ENCODE data around the gene USH2A.

Gene USH2A

GRCh38 chr1:215894617-215895016 is 528.6 kb downstream of the USH2A start:
- no peak for TF ChIP-seq MAX (IDR thresholded peaks at IDR 0.05)
- no peak for TF ChIP-seq ZBTB7A (IDR thresholded peaks at IDR 0.05; ENCODE audit: low read depth)
- no peak for TF ChIP-seq NFIC (IDR thresholded peaks at IDR 0.05)
- TF ChIP-seq TAF1 (IDR thresholded peaks at IDR 0.05; ENCODE audit: low read depth): no peak
- TF ChIP-seq CREB1 (IDR thresholded peaks at IDR 0.05; ENCODE audit: low read depth): no peak
- no peak for TF ChIP-seq EP300 (IDR thresholded peaks at IDR 0.05; ENCODE audit: borderline replicate concordance)
- TF ChIP-seq FOXM1 (IDR thresholded peaks at IDR 0.05; ENCODE audit: borderline replicate concordance, low read depth): no peak
- TF ChIP-seq REST (IDR thresholded peaks at IDR 0.05; ENCODE audit: low read depth): no peak
- no peak for TF ChIP-seq RAD21 (IDR thresholded peaks at IDR 0.05; ENCODE audit: low read depth)
- TF ChIP-seq YY1 (IDR thresholded peaks at IDR 0.05; ENCODE audit: low read depth): no peak
- no peak for TF ChIP-seq CEBPB (IDR thresholded peaks at IDR 0.05)

- TF ChIP-seq EP300 (IDR thresholded peaks at IDR 0.05; ENCODE audit: borderline replicate concordance) (no peak), TAF1 (IDR thresholded peaks at IDR 0.05; ENCODE audit: low read depth) (no peak), TEAD4 (IDR thresholded peaks at IDR 0.05) (no peak), USF1 (IDR thresholded peaks at IDR 0.05) (no peak), NFIC (IDR thresholded peaks at IDR 0.05) (no peak), CREB1 (IDR thresholded peaks at IDR 0.05; ENCODE audit: low read depth) (no peak), MAX (IDR thresholded peaks at IDR 0.05) (no peak), EGR1 (IDR thresholded peaks at IDR 0.05) (no peak), REST (IDR thresholded peaks at IDR 0.05; ENCODE audit: low read depth) (no peak), ZBTB7A (IDR thresholded peaks at IDR 0.05; ENCODE audit: low read depth) (no peak), RAD21 (IDR thresholded peaks at IDR 0.05; ENCODE audit: low read depth) (no peak), FOXM1 (IDR thresholded peaks at IDR 0.05; ENCODE audit: borderline replicate concordance, low read depth) (no peak), CEBPB (IDR thresholded peaks at IDR 0.05) (no peak), TCF12 (IDR thresholded peaks at IDR 0.05; ENCODE audit: low read depth) (no peak), YY1 (IDR thresholded peaks at IDR 0.05; ENCODE audit: low read depth) (no peak)
Measured at GRCh38 chr1:215891266-215892057, 531.8 kb downstream of the USH2A start.

- TF ChIP-seq EP300 (IDR thresholded peaks at IDR 0.05; ENCODE audit: borderline replicate concordance) (no peak), RAD21 (IDR thresholded peaks at IDR 0.05; ENCODE audit: low read depth) (no peak), TCF12 (IDR thresholded peaks at IDR 0.05; ENCODE audit: low read depth) (no peak), USF1 (IDR thresholded peaks at IDR 0.05) (no peak)
Measured at GRCh38 chr1:215890438-215890837, 532.8 kb downstream of the USH2A start.

GRCh38 chr1:215889871-215890270 is 533.4 kb downstream of the USH2A start:
- TF ChIP-seq YY1 (IDR thresholded peaks at IDR 0.05; ENCODE audit: low read depth): no peak
- no peak for TF ChIP-seq TCF12 (IDR thresholded peaks at IDR 0.05; ENCODE audit: low read depth)
- no peak for TF ChIP-seq NFIC (IDR thresholded peaks at IDR 0.05)
- TF ChIP-seq EGR1 (IDR thresholded peaks at IDR 0.05): no peak
- no peak for TF ChIP-seq CEBPB (IDR thresholded peaks at IDR 0.05)
- no peak for TF ChIP-seq REST (IDR thresholded peaks at IDR 0.05; ENCODE audit: low read depth)
- TF ChIP-seq USF1 (IDR thresholded peaks at IDR 0.05): no peak
- TF ChIP-seq MAX (IDR thresholded peaks at IDR 0.05): no peak
- TF ChIP-seq TAF1 (IDR thresholded peaks at IDR 0.05; ENCODE audit: low read depth): no peak
- no peak for TF ChIP-seq FOXM1 (IDR thresholded peaks at IDR 0.05; ENCODE audit: borderline replicate concordance, low read depth)
- TF ChIP-seq EP300 (IDR thresholded peaks at IDR 0.05; ENCODE audit: borderline replicate concordance): no peak
- TF ChIP-seq ZBTB7A (IDR thresholded peaks at IDR 0.05; ENCODE audit: low read depth): no peak
- no peak for TF ChIP-seq RAD21 (IDR thresholded peaks at IDR 0.05; ENCODE audit: low read depth)
